LNCaP clone FGC (cell line): Measurements from ENCODE around the gene PPP6R1.

Experiments used
- DNase-seq: peaks from one replicate; pipeline ENCODE4 v3.0.0-alpha.2; 2011; ENCODE audit warnings: low read depth
- H3K4me3 ChIP-seq: 2 replicates; pipeline ENCODE4 v1.5.1; 2011; ENCODE audit warnings: mild to moderate bottlenecking, low read depth, low read length, control low read depth
- TF ChIP-seq, protein P1 (sequence below): IDR thresholded peaks from 2 replicates; pipeline ENCODE4 v1.5.1; 2012; ENCODE audit warnings: mild to moderate bottlenecking; ENCODE audit not compliant: control insufficient read depth, insufficient read depth; ENCODE audit errors: extremely low read depth

Gene PPP6R1

DNA sequence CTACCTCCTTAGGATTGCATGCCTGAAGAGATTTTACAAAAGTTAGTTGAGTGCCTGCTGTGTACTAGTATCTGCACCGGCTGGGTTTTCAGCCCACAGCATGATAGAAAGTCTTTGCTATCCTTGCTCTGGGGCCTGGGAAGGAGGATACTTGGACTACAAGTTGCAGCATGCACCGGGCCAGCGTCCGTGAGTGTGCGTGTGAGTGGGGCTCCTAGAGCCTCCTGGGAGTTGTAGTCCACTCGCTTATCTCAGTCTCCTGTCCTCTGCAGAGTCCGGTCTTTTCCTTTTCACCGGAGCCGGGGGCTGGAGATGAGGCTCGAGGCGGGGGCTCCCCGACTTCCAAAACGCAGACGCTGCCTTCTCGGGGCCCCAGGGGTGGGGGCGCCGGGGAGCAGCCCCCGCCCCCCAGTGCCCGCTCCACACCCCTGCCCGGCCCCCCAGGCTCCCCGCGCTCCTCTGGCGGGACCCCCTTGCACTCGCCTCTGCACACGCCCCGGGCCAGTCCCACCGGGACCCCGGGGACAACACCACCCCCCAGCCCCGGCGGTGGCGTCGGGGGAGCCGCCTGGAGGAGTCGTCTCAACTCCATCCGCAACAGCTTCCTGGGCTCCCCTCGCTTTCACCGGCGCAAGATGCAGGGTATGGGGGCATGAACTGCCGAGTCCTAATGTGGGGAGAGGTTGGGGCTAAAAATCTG is 45.6 kb upstream of the PPP6R1 start:
- TF ChIP-seq, protein P1, sequence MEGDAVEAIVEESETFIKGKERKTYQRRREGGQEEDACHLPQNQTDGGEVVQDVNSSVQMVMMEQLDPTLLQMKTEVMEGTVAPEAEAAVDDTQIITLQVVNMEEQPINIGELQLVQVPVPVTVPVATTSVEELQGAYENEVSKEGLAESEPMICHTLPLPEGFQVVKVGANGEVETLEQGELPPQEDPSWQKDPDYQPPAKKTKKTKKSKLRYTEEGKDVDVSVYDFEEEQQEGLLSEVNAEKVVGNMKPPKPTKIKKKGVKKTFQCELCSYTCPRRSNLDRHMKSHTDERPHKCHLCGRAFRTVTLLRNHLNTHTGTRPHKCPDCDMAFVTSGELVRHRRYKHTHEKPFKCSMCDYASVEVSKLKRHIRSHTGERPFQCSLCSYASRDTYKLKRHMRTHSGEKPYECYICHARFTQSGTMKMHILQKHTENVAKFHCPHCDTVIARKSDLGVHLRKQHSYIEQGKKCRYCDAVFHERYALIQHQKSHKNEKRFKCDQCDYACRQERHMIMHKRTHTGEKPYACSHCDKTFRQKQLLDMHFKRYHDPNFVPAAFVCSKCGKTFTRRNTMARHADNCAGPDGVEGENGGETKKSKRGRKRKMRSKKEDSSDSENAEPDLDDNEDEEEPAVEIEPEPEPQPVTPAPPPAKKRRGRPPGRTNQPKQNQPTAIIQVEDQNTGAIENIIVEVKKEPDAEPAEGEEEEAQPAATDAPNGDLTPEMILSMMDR, result no peak
- DNase-seq, result peak; percentile 49
- no peak overlapping the region for H3K4me3 ChIP-seq

DNA sequence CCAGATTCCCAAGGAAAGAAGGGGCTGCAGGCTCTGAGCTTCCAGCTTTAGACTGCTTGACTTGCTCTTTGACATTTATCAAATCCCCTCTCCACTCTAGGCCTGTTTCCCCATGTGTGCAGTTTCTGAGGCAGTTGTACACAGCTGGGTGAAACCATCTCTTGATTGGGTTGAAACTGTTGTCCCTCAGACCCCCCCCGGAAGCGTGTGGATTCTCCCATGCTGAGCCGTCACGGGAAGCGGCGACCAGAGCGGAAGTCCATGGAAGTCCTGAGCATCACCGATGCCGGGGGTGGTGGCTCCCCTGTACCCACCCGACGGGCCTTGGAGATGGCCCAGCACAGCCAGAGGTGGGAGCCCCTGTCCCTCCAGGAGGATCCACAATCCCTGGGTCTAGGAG is 44.7 kb upstream of the PPP6R1 start:
- no peak for DNase-seq
- TF ChIP-seq, protein P1, result no peak
- no peak overlapping the region for H3K4me3 ChIP-seq

- no peak for DNase-seq
- TF ChIP-seq, protein P1, result no peak
- H3K4me3 ChIP-seq, result peak overlapping the region; percentile 44
Observed at GRCh38 chr19:55302318-55302703, 43.5 kb upstream of the PPP6R1 start.

DNA sequence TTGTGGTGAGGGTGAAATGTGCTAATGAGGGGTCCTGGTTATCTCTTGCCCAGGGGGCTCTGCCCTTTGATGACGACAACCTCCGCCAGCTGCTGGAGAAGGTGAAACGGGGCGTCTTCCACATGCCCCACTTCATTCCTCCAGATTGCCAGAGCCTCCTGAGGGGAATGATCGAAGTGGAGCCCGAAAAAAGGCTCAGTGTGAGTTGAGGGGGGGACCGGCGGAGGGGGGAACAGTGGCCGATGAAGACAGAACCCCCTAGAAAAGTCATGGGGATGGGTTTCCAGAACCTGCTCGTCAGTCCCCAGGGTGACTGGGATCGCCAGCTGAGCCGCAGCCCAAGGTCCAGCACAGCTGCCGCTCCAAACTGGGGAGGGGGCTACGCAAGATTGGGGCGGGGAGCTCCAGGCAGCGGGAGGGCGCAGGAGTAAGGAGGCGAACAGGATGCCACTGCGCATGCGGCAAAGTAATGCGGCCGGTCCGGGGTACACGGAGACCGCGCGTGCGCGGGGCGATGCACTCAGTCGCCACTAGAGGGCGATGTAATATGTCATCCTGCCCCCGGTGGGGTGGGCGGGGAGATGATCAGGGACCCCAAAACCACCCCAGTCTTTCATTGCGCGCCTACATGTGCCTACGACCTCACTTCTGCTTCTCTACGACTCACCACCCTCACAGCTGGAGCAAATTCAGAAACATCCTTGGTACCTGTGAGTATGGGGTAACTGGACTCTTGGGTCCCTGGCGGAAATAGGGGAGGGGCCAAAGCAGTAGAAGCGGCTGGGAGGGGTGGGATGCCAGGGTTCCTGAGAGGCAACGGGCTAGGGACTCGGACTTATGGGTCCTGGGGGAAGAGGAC is 42.9 kb upstream of the PPP6R1 start:
- TF ChIP-seq, protein P1, result peak; percentile 69
- no peak for DNase-seq
- peak overlapping the region; percentile 44 for H3K4me3 ChIP-seq

DNA sequence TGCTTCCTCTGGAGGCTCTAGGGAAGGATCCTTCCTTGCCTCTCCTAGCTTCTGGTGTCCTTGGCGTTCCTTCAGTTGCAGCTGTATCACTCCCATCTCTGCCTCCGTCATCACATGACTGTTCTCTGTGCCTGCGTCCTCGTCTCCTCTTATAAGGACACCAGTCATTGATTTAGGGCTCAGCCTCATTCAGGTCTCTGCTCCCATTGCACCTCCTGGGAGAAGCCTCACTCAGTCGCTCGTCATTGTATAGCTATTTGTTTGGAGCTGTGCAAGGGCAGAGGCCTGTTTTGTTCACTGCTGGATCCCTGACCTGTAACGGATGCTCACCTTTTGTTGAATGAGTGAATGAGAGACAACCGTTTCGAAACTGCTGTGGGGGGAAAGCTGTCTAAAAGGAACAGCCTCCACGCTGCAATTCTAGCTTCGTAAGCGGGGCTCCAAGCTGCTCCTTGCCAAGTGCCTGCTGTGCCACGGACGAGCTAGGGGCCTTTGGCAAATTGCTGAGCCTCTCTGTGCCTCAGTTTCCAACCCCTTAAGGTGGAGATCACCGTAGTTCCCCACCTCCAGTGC is 42.2 kb upstream of the PPP6R1 start:
- TF ChIP-seq, protein P1, result no peak
- H3K4me3 ChIP-seq, result no peak overlapping the region
- DNase-seq, result no peak

DNA sequence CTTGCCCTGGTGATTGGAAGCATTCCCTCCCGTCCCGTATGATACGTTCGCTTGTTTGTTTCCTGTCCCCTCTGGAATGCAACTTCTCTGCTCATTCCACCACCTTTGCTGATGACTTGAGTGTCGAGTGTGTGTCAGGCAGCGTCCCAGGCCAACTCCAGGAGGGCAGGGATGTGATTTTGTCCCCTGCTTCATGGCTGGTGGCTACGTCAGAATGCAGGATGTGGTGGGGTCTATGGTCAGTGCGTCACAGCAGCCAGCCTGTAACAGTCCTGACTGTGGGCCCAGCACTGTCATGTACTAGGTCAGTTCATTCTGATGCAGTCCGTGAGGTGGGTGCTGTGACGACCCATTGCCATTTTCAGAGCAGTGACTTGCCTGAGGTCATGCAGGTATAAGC is 41.2 kb upstream of the PPP6R1 start:
- no peak for DNase-seq
- TF ChIP-seq, protein P1, result no peak
- H3K4me3 ChIP-seq, result no peak overlapping the region
